ENCODE results near the gene EIF2B1. TPM values are rescaled to one million over a fixed set of nuclear protein-coding genes. Genes with fewer than 3 reads are reported as not detected.
A peak's percentile ranks its signal among the peaks of the same experiment; 100 is the strongest.

EIF2B1 gene
- total and polyA plus RNA-seq, 9 of the 15 experiments (the other 6 are each of a cell fraction or from before 2014, with no cell fraction given) = 35.7 to 195 (median 67.8) TPM

GRCh38 chr12:123601602-123602489 is 31.6 kb downstream of the EIF2B1 start, which contains the start of gene DDX55 (continued):
- TF ChIP-seq, protein P1, sequence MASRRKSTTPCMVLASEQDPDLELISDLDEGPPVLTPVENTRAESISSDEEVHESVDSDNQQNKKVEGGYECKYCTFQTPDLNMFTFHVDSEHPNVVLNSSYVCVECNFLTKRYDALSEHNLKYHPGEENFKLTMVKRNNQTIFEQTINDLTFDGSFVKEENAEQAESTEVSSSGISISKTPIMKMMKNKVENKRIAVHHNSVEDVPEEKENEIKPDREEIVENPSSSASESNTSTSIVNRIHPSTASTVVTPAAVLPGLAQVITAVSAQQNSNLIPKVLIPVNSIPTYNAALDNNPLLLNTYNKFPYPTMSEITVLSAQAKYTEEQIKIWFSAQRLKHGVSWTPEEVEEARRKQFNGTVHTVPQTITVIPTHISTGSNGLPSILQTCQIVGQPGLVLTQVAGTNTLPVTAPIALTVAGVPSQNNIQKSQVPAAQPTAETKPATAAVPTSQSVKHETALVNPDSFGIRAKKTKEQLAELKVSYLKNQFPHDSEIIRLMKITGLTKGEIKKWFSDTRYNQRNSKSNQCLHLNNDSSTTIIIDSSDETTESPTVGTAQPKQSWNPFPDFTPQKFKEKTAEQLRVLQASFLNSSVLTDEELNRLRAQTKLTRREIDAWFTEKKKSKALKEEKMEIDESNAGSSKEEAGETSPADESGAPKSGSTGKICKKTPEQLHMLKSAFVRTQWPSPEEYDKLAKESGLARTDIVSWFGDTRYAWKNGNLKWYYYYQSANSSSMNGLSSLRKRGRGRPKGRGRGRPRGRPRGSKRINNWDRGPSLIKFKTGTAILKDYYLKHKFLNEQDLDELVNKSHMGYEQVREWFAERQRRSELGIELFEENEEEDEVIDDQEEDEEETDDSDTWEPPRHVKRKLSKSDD (conservative IDR thresholded peaks at IDR 0.05; ENCODE audit: low read length) = 0 out of 2 replicates have a peak, but pooled peaks have one; percentile 51
- no peak for TF ChIP-seq CHD4 (IDR thresholded peaks at IDR 0.05; ENCODE audit: insufficient read depth, insufficient replicate concordance, low read depth, low read length, poor library complexity, severe bottlenecking)
- TF ChIP-seq, protein P2, sequence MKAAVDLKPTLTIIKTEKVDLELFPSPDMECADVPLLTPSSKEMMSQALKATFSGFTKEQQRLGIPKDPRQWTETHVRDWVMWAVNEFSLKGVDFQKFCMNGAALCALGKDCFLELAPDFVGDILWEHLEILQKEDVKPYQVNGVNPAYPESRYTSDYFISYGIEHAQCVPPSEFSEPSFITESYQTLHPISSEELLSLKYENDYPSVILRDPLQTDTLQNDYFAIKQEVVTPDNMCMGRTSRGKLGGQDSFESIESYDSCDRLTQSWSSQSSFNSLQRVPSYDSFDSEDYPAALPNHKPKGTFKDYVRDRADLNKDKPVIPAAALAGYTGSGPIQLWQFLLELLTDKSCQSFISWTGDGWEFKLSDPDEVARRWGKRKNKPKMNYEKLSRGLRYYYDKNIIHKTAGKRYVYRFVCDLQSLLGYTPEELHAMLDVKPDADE (conservative IDR thresholded peaks at IDR 0.05; ENCODE audit: control insufficient read depth, low read depth, low read length) = peak; percentile 80
- TF ChIP-seq, protein P3, sequence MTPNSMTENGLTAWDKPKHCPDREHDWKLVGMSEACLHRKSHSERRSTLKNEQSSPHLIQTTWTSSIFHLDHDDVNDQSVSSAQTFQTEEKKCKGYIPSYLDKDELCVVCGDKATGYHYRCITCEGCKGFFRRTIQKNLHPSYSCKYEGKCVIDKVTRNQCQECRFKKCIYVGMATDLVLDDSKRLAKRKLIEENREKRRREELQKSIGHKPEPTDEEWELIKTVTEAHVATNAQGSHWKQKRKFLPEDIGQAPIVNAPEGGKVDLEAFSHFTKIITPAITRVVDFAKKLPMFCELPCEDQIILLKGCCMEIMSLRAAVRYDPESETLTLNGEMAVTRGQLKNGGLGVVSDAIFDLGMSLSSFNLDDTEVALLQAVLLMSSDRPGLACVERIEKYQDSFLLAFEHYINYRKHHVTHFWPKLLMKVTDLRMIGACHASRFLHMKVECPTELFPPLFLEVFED (CRISPR knock-in tag; conservative IDR thresholded peaks at IDR 0.05) = no peak
- peak; percentile 82 to 99; a peak in 3 of 4 replicates for TF ChIP-seq SIN3A (IDR thresholded peaks at IDR 0.05; ENCODE audit: borderline replicate concordance in 2 of 2, control insufficient read depth in 1 of 2, low read depth in 2 of 2, low read length in 2 of 2)
- no peak for TF ChIP-seq MAFF (IDR thresholded peaks at IDR 0.05; ENCODE audit: low read length)
- TF ChIP-seq ZBTB43 (CRISPR knock-in tag; IDR thresholded peaks at IDR 0.05) = no peak
- TF ChIP-seq ZC3H11A (IDR thresholded peaks at IDR 0.05; ENCODE audit: low read depth, low read length) = peak; percentile 93
- peak; percentile 99 for TF ChIP-seq FIP1L1 (IDR thresholded peaks at IDR 0.05; ENCODE audit: low read depth, low read length, poor library complexity, severe bottlenecking)
- TF ChIP-seq RAD21 (CRISPR knock-in tag; conservative IDR thresholded peaks at IDR 0.05 in 1 of 2, IDR thresholded peaks at IDR 0.05 in 1 of 2) = peak; percentile 69 to 71
- TF ChIP-seq NR2F6 (CRISPR knock-in tag; IDR thresholded peaks at IDR 0.05) = 0 out of 2 replicates have a peak, but pooled peaks have one; percentile 66
- no peak for TF ChIP-seq TEAD4 (IDR thresholded peaks at IDR 0.05; ENCODE audit: low read length)
- TF ChIP-seq TEAD4 (CRISPR knock-in tag; IDR thresholded peaks at IDR 0.05; ENCODE audit: borderline replicate concordance) = no peak
- peak; percentile 92 for TF ChIP-seq TOE1 (IDR thresholded peaks at IDR 0.05; ENCODE audit: borderline replicate concordance)
- peak; percentile 28; the same call in 1 of the 2 replicates for TF ChIP-seq TOE1 (CRISPR knock-in tag; IDR thresholded peaks at IDR 0.05; ENCODE audit: borderline replicate concordance, low read depth)
- peak; percentile 58 for TF ChIP-seq RAD51 (IDR thresholded peaks at IDR 0.05; ENCODE audit: borderline replicate concordance, low read depth)
- TF ChIP-seq KLF13 (tag; IDR thresholded peaks at IDR 0.05; ENCODE audit: borderline replicate concordance, low read depth) = peak; percentile 93
